Measurements from ENCODE around the gene OR10R2. TPM values are rescaled to one million over a fixed set of nuclear protein-coding genes. Genes with fewer than 3 reads are reported as not detected.

OR10R2 gene
- total RNA-seq, 2 experiments from 2014 or later, result not detected

GRCh38 chr1:158494796-158495195, 22.8 kb downstream of the OR10R2 start:
- ATAC-seq (no peak), DNase-seq (no peak)
- Mint-ChIP-seq H3K36me3 (ENCODE audit: low read depth) (no peaks in the 10 kb centered on the region), H3K27me3 (ENCODE audit: low read depth) (peaks cover 13% of the 10 kb centered on the region), H3K4me3 (no peak overlapping the region), H3K9me3 (ENCODE audit: insufficient read depth) (no peaks in the 10 kb centered on the region), H3K27ac (no peak overlapping the region), H3K4me1 (ENCODE audit: low read depth) (no peaks in the 10 kb centered on the region)
- CTCF ChIA-PET, result no interaction called here
- POLR2A ChIA-PET, result no interaction called here

GRCh38 chr1:158496374-158496773, 24.4 kb downstream of the OR10R2 start:
- DNase-seq, result no peak
- Mint-ChIP-seq H3K9me3 (ENCODE audit: insufficient read depth) (no peaks in the 10 kb centered on the region), H3K36me3 (ENCODE audit: low read depth) (no peaks in the 10 kb centered on the region), H3K4me3 (no peak overlapping the region), H3K4me1 (ENCODE audit: low read depth) (no peaks in the 10 kb centered on the region), H3K27me3 (ENCODE audit: low read depth) (peaks cover 11% of the 10 kb centered on the region), H3K27ac (no peak overlapping the region)
- CTCF ChIA-PET, result interaction anchor here (1.5 kb wide), 1 partner anchor 292 kb away, joined by 6 read pairs; no protein-coding TSS in a partner anchor
- ATAC-seq, result no peak
- POLR2A ChIA-PET, result no interaction called here

GRCh38 chr1:158506369-158506987, 34.5 kb downstream of the OR10R2 start:
- CTCF ChIA-PET, result interaction anchor here (0.8 to 2.2 kb wide), 4 partner anchors 14 to 565 kb away, joined by 3 to 12 read pairs (median 6); no protein-coding TSS in a partner anchor
- no peaks in the 10 kb centered on the region for H3K36me3 Mint-ChIP-seq (ENCODE audit: low read depth)
- H3K4me3 Mint-ChIP-seq, result no peak overlapping the region
- H3K27me3 Mint-ChIP-seq (ENCODE audit: low read depth), result peaks cover 13% of the 10 kb centered on the region
- no peaks in the 10 kb centered on the region for H3K9me3 Mint-ChIP-seq (ENCODE audit: insufficient read depth)
- DNase-seq, result peak; percentile 34
- POLR2A ChIA-PET, result interaction anchor here (1.0 kb wide), 1 partner anchor 504 kb away, joined by 4 read pairs; no protein-coding TSS in a partner anchor
- no peak overlapping the region for H3K27ac Mint-ChIP-seq
- ATAC-seq, result no peak
- no peaks in the 10 kb centered on the region for H3K4me1 Mint-ChIP-seq (ENCODE audit: low read depth)

- ChIA-PET POLR2A (interaction anchor here (1.0 kb wide), 1 partner anchor 503 kb away, joined by 4 read pairs; no protein-coding TSS in a partner anchor), CTCF (interaction anchor here (0.9 to 1.1 kb wide), 2 partner anchors 13 to 564 kb away, joined by 3 to 8 read pairs; no protein-coding TSS in a partner anchor)
- Mint-ChIP-seq H3K4me3 (no peak overlapping the region), H3K9me3 (ENCODE audit: insufficient read depth) (no peaks in the 10 kb centered on the region), H3K36me3 (ENCODE audit: low read depth) (no peaks in the 10 kb centered on the region), H3K27me3 (ENCODE audit: low read depth) (peaks cover 13% of the 10 kb centered on the region), H3K4me1 (ENCODE audit: low read depth) (no peaks in the 10 kb centered on the region), H3K27ac (no peak overlapping the region)
- no peak for DNase-seq
- ATAC-seq, result no peak
These were observed 35.5 kb downstream of the OR10R2 start for GRCh38 chr1:158507511-158507910.

GRCh38 chr1:158509471-158510156, 37.6 kb downstream of the OR10R2 start:
- Mint-ChIP-seq H3K4me3 (no peak overlapping the region), H3K9me3 (ENCODE audit: insufficient read depth) (no peaks in the 10 kb centered on the region), H3K36me3 (ENCODE audit: low read depth) (no peaks in the 10 kb centered on the region), H3K4me1 (ENCODE audit: low read depth) (no peaks in the 10 kb centered on the region), H3K27ac (no peak overlapping the region), H3K27me3 (ENCODE audit: low read depth) (peaks cover 13% of the 10 kb centered on the region)
- CTCF ChIA-PET, result no interaction called here
- DNase-seq (no peak), ATAC-seq (no peak)
- POLR2A ChIA-PET, result interaction anchor here (0.6 kb wide), 1 partner anchor 16 kb away, joined by 3 read pairs; no protein-coding TSS in a partner anchor

- ChIA-PET POLR2A (no interaction called here), CTCF (no interaction called here)
- no peak overlapping the region for H3K4me3 Mint-ChIP-seq
- ATAC-seq (no peak), DNase-seq (no peak)
- H3K9me3 Mint-ChIP-seq (ENCODE audit: insufficient read depth), result no peaks in the 10 kb centered on the region
- peaks cover 5% of the 10 kb centered on the region for H3K27me3 Mint-ChIP-seq (ENCODE audit: low read depth)
- no peaks in the 10 kb centered on the region for H3K4me1 Mint-ChIP-seq (ENCODE audit: low read depth)
- H3K36me3 Mint-ChIP-seq (ENCODE audit: low read depth), result no peaks in the 10 kb centered on the region
- no peak overlapping the region for H3K27ac Mint-ChIP-seq
These were observed 44.9 kb downstream of the OR10R2 start for GRCh38 chr1:158516966-158517365.

- CTCF ChIA-PET, result no interaction called here
- Mint-ChIP-seq H3K27me3 (ENCODE audit: low read depth) (peaks cover 2% of the 10 kb centered on the region), H3K27ac (no peak overlapping the region), H3K36me3 (ENCODE audit: low read depth) (no peaks in the 10 kb centered on the region), H3K4me1 (ENCODE audit: low read depth) (no peaks in the 10 kb centered on the region), H3K4me3 (no peak overlapping the region), H3K9me3 (ENCODE audit: insufficient read depth) (no peaks in the 10 kb centered on the region)
- POLR2A ChIA-PET, result no interaction called here
- ATAC-seq (no peak), DNase-seq (no peak)
These were observed 48.0 kb downstream of the OR10R2 start for GRCh38 chr1:158520021-158520420.

GRCh38 chr1:158520955-158521665, 49.1 kb downstream of the OR10R2 start:
- Mint-ChIP-seq H3K36me3 (ENCODE audit: low read depth) (no peaks in the 10 kb centered on the region), H3K27ac (no peak overlapping the region), H3K27me3 (ENCODE audit: low read depth) (peaks cover 5% of the 10 kb centered on the region), H3K4me1 (ENCODE audit: low read depth) (no peaks in the 10 kb centered on the region), H3K9me3 (ENCODE audit: insufficient read depth) (no peaks in the 10 kb centered on the region), H3K4me3 (no peak overlapping the region)
- DNase-seq, result no peak
- ChIA-PET POLR2A (interaction anchor here (0.6 kb wide), 1 partner anchor 590 kb away, joined by 3 read pairs; no protein-coding TSS in a partner anchor), CTCF (interaction anchor here (0.8 kb wide), 1 partner anchor 14 kb away, joined by 3 read pairs; no protein-coding TSS in a partner anchor)
- no peak for ATAC-seq

- Mint-ChIP-seq H3K4me3 (no peak overlapping the region), H3K27me3 (ENCODE audit: low read depth) (peaks cover 5% of the 10 kb centered on the region), H3K36me3 (ENCODE audit: low read depth) (no peaks in the 10 kb centered on the region), H3K4me1 (ENCODE audit: low read depth) (no peaks in the 10 kb centered on the region), H3K9me3 (ENCODE audit: insufficient read depth) (no peaks in the 10 kb centered on the region), H3K27ac (no peak overlapping the region)
- POLR2A ChIA-PET, result no interaction called here
- no peak for DNase-seq
- no peak for ATAC-seq
- CTCF ChIA-PET, result no interaction called here
These were observed 49.6 kb downstream of the OR10R2 start for GRCh38 chr1:158521666-158522058.

GRCh38 chr1:158527190-158527815, 55.3 kb downstream of the OR10R2 start:
- DNase-seq (no peak), ATAC-seq (no peak)
- Mint-ChIP-seq H3K27ac (no peak overlapping the region), H3K27me3 (ENCODE audit: low read depth) (peaks cover 18% of the 10 kb centered on the region), H3K4me1 (ENCODE audit: low read depth) (no peaks in the 10 kb centered on the region), H3K36me3 (ENCODE audit: low read depth) (no peaks in the 10 kb centered on the region), H3K9me3 (ENCODE audit: insufficient read depth) (no peaks in the 10 kb centered on the region), H3K4me3 (no peak overlapping the region)
- ChIA-PET POLR2A (interaction anchor here (0.7 kb wide), 1 partner anchor 104 kb away, joined by 3 read pairs; no protein-coding TSS in a partner anchor), CTCF (interaction anchor here (0.7 to 2.7 kb wide), 4 partner anchors 279 to 821 kb away, joined by 3 to 16 read pairs (median 3); no protein-coding TSS in a partner anchor)

Data from activated CD8-positive, alpha-beta T cell treated with anti-CD3 and anti-CD28 coated beads, Interleukin-2, amount 10 ng/mL, durations not matched to agents 7 days and 5 days (primary cell).